GM18511 (cell line): ENCODE measurements around the gene PRSS33.

Source experiments
- ATAC-seq: cut with Tn5 transposase; IDR thresholded peaks from one replicate; pipeline ENCODE4 v1.9.1; 2021; ENCODE audit warnings: mild to moderate bottlenecking, moderate library complexity; ENCODE audit not compliant: unreplicated experiment

Gene PRSS33, protein sequence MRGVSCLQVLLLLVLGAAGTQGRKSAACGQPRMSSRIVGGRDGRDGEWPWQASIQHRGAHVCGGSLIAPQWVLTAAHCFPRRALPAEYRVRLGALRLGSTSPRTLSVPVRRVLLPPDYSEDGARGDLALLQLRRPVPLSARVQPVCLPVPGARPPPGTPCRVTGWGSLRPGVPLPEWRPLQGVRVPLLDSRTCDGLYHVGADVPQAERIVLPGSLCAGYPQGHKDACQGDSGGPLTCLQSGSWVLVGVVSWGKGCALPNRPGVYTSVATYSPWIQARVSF

DNA sequence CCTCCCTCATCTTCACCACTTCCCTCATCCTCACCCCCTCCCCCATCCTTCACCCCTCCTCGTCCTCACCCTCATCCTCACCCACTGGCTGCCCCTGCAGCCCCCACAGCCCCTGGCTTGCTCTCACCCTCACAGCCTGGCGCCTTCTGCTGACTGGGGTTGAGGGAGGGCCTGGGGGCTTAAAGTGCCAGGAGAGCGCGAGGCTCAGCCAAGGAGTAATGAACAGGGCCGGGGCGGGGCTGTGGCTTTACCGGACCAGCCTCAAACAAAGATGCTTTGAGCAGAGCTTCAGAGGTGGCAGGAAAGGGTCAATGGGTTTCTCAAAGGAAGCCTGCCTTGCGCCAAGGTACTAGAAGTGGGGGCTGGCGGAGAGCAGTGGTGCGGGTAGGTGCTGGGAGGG lies at the start of gene PRSS33:
TSS of gene PRSS33 (minus strand) at position 155 of the 400 bp plus-strand sequence. CDS start 1,013 bp downstream, outside the sequence.
- ATAC-seq = no peak

DNA sequence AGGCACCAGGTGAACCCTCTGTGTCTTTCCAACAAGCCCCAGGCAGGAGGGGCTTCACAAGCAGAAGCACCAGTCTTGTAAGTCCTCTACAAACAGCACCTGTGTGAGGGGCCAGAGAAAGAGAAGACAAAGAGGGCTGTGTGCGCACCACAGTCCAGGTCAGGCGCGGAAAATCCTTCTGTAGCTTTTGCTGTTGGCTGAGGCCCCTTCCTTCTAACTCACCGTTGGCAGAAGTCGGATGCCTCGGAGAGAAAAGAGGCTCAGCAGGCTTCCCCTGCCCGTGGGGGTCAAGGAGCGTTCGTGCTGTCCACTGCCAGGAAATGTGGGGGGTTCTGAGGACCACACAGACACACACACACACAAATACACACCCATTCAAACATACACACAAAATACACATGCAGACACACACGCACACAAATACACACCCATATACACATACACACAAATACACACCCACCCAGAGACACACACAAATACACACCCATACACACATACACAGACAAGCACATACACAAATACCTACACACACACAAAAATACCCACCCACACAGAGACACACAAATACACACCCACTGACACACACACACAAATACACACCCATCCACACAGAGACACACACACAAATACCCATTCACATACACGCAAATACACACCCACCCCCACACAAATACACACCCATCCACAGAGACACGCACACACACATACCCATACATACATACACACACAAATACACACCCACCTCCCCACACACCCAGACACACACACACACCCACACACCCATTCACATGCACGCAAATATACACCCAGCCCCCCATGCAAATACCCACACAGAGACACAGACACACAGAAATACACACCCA lies 49.5 kb upstream of the PRSS33 start:
- ATAC-seq = no peak

DNA sequence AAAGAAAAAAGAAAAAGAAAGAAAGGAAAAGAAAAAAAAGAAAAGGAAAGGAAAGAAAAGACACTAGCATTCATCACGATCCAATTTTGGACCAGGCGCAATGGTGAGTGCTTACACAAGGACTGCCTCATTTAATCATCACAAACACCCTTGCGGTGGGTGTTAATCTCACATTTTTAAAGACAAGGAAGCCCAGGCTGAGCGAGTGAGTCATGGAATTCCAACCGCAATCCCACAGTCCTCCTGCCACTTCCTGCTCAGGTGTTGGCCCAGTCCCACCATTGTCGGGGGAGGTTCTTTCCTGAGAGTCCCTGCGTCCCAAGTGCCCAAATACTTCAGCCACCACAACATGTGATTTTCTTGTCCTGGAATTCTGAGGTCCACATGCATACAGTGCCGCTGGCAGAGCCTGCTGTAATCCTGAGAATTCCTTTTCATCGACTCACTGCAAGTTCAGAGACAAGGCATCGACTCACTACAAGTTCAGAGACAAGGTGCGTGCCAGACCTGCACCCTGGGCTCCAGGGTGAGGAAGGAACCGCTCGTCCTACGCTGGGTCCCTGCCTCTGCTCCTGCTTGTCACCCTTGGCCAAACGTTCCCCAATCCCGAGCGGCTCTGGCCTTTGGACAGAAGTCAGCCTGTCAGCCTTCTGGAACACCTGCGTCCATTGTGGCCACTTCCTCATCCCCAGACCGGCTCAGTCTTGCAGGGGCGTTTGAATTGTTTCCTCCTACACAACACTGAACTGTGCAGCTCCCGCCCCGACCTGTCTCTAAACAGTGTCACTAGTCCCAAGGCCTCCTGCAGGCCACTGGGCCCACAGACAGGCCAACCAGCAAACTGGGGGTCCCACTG lies 48.5 kb upstream of the PRSS33 start:
- ATAC-seq = no peak

DNA sequence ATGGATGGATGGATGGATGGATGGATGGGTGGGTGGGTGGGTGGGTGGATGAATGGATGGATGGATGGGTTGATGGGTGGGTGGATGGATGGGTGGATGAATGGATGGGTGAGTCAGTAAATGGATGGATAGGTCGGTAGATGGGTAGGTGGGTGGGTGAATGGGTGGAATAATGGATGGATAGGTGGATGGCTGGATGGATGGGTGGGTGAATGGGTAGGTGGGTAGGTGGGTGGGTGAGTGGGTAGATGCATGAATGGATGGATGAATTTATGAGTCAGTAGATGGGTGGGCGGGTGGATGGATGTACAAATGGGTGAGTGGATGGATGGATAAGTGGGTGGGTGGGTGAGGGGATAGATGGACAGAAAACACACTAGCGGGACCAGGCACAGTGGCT lies 47.6 kb upstream of the PRSS33 start:
- no peak for ATAC-seq

DNA sequence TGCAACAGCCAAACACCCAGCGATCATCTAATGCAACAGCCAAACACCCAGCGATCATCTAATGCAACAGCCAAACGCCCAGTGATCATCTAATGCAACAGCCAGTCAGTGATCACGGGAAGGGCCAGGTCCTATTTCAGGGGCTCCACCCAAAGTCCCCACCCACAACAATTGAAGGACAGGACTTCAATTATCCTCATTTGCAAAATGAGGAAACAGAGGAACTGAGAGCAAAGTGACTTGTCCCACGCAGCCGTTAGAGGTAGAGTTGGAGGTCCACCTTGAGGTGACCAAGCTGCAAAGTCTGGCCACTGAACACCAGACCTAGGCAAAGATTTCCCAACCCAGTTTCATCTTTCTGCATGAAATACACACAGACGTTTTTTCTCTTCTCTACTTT lies 46.4 kb upstream of the PRSS33 start:
- ATAC-seq = no peak

DNA sequence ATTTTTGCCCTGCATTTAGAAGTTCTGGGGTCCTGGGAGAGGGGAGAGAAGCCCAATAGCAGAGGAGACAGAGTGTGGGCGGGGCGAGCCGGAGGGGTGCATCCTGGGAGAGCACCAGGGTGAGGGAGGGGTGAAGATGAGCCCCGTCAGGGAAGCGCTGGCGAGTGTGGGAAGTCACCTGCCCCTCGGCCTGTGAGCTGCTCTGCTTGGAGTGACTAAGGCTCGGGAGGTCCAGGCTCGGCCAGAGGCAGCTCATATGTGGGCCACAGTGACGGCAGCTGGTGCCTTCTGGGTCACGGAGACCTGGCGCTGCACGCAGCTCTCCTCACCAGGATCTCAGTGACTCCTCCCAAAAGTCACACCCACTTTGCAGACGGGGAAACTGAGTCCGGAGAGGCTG lies 43.8 kb upstream of the PRSS33 start:
- no peak for ATAC-seq

DNA sequence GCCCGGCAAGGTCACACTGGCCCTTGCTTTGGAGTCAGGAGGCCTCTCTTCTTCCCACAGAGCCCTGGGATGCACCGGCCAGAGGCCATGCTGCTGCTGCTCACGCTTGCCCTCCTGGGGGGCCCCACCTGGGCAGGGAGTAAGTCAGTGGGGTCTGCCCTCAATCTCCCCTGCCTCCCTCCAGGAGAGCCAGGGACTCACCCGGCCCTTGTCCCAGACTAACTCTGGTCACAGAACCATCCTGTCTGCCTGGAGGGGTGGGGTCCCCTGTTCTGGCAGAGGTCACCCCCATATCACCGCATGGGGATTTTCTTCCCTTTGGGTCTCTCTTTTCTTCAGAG lies 43.0 kb upstream of the PRSS33 start:
- ATAC-seq = no peak

DNA sequence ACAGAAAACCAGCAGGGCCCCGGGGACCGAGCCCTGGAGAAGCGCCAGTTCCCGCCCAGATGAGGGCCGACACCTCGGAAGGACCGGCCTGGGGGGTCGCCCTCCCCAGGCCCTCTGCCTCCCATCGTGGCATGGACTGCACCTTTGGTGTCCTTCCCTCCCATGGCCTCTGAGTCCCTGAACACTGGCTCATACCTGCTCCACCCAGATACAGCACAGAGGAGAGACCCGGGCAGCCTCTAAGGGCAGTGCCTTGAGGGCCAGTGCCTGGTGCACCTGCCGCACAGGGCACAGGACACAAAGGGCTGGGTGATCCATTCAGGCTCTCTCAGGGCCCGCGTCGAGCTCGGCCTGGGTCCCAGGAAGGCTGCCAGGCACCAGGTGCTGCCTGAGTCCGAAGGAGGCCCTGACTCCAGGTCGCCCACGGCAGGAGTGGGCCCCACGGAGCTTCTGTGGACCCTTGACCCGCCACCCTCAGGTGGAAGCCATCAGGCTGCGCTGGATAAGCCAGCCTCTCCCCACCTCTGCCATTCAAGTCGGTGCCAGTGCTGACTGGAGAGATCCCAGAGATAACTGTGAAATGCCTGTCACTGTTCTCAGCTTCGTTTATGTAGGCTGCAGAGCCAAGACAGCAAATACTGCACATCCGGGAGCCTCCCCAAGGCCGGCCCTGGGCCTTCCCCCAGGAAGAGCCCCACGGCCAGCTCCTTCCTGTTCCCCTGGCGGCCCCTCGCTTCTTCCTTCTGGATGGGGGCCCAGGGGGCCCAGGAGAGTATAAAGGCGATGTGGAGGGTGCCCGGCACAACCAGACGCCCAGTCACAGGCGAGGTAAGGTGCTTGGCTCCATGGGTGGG lies 42.4 kb upstream of the PRSS33 start, which contains the start of gene ZG16B:
TSS of gene ZG16B (plus strand) at position 803 of the 854 bp plus-strand sequence. CDS start 139 bp downstream, outside the sequence.
- no peak for ATAC-seq

DNA sequence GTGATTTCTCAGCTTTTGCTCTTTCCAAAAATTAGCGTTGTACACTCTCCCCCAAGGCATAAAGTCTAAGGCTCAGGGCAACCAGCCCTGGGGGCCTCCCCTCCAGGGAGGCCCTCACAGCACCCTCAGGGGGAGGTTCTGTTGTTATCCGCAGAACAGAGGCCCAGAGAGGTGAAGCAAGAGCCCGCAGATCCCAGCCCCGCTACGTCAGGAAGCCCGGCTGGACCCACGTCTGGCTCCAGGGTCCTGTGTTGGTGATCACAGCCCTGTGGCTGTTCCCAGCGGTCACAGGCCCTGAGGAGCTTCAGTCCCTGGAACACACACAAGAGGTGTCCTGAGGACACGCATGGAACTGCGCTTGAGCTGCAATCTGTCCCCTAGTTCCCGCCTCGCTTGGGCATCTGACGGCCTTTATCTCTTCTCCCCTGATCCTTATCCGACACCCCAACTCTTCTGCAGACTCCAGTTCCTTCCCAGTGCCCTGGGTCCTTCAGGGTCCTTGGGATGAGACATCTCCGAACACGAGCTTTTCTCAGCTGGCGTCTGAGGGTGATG lies 41.6 kb upstream of the PRSS33 start:
- no peak for ATAC-seq

DNA sequence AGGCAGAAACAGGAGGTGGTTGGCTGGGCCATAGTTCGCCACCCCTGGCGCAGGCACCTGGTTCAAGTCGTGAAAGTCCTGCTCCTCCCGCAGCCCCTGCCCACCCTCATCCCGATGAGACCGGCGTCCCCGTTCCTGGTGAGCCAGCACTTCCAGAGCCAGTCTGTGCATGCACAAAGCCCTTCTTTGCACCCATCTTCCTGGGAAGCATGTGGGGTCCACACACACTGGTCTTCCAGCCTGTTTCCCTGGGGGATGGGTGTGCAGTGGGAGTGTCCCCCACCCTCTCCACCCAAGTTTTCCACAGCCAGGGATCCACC lies 41.1 kb upstream of the PRSS33 start:
- ATAC-seq = no peak

DNA sequence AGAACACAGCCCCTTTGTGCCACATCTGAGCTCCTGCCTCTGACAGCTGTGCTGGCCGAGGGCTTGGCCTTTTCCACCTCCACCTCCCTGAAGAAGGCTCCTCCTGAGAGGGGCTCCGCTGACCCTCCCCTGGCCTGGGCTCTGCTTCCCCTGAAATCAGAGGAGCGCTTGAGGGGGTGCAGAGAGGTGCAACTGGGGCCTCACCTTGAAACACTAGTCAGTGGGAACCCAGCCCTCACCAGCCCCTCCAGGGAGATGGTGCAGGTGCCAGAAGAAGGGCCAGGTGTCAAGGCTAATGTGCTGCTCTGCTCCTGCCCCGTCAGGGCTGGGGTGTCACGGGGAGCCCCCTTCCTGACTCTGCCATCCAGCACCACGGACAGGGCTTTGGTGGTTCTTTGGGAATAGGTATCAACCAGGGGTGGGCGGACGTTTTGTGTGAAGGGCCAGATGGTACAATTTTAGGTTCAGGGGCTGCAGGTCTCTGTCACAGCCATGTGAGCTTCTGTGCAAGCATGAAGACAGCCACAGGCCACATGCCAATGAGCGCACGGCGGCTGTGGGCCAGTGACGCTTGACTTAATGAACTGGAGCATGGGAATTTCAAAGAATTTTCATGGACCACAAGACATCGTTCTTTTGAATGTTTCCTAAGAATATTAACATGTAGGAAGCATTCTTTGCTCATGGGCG lies 40.6 kb upstream of the PRSS33 start:
- ATAC-seq = no peak

DNA sequence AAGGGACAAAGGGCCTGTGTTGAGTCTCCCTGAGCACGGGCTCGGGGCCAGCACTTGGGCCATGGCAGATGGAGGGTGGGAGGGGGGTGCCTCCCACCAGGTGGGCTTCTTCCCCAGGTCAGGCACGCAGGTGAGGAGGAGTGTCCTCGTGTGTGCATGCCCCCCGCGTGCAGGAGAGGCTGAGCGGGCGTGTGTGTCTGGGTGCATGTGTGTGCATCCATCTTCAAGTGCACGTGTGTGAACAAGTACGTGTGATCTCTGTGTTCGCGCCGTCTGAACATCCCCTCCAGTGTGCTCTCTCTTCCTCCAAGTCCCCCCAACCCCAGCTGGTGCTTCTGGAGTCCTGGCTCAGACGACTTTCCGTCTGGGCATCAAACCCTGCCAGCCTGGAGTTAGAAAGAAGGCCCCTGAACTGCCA lies 40.0 kb upstream of the PRSS33 start:
- no peak for ATAC-seq

DNA sequence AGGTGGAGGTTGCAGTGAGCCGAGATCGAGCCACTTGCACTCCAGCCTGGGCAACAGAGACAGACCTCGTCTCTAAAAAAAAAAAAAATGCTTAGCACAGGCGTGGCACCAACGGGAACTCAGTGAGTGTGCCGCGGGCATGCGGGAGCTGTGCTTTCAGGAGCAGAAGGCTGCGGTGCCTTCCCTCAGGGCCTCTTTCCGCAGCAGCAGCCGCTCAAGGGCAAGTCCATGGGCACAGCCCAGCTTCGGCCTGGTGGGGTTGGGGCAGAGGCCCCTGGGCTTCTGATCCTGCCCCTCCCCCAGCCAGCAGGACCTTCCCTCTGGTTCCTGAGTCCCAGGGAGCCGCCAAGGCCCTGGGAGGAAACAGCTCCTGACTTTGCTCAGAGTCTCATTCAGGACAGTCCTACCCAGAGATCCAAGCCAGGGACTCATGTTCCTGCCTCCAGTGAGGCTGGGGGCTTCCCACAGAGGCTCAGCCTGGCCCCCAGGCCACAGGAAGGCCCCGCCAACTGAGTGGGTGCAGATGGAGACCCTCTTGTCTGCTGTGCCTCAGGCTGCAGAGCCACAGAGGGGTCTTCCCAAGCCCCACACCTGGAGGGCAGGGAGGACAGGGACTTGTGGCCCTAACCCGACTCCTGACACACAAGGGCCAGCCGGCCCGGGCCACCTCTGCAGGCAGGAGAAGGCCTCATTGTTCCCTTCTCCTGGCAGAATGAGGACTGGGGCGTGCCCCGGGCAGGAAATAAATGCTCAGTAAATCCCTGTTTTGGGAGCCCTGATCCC lies 39.4 kb upstream of the PRSS33 start:
- ATAC-seq = no peak

DNA sequence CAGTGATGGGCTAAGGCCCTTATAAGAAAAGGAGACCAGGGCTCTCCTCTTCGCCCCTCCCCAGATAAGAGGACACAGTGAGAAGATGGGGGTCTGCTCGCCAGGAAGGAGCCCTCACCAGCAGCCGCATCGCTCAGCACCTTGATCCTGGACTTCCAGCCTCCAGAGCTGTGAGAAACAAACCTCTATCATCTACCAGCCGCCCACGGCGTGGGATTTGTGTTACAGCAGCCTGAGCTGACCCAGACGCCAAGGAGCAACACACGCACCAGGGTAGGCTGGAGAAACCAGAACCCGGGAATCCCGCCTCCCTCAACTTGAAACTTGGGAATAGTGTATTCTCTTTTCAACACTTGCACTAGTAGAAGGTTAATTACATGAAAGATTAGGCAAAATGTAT lies 38.5 kb upstream of the PRSS33 start:
- ATAC-seq = no peak

DNA sequence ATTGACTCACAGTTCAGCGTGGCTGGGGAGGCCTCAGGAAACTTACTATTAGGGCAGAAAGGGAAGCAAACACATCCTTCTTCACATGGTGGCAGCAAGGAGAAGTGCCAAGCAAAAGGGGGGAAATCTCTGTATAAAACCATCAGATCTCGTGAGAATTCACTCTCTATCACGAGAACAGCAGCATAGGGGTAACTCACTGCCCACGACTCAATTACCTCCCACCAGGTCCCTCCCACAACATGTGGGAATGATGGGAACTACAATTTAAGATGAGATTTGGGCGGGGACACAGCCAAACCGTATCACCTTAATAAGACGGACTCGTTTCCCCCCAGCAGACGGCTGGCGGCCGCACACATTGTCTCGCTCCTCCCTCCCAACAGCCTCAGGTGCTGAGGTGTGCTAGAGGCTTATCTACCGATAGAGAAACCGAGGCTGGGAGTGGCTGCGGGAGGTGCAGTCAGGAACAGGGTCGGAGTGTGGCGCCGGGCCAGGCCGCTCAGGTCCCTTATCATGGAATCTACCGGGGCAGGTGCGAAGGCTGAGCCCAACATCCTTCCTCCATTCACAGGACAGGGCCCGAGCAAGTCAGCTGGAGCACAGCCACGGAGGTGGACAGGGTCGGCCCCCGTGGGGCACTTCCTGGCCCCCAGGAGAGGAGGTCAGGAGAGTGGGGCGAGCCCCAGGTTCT lies 37.8 kb upstream of the PRSS33 start:
- no peak for ATAC-seq

DNA sequence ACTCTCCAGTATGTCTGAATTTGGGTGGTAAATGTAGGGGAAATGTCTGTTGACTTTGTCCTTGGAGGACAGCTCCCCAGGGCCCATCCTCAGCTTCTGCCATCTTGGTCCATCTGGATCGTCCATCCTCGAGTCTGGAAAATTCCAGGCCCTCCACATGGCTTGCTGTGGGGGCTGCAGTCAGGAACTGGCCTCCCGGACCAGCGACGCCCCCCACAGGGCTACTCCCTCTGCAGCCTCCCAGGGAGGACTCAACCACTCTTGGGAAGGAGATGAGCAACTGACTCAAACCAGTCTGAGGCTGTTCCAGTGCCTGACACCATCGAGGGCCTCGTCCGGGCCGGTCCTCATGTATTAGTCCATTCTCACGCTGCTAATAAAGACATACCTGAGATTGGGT lies 37.3 kb upstream of the PRSS33 start:
- no peak for ATAC-seq

DNA sequence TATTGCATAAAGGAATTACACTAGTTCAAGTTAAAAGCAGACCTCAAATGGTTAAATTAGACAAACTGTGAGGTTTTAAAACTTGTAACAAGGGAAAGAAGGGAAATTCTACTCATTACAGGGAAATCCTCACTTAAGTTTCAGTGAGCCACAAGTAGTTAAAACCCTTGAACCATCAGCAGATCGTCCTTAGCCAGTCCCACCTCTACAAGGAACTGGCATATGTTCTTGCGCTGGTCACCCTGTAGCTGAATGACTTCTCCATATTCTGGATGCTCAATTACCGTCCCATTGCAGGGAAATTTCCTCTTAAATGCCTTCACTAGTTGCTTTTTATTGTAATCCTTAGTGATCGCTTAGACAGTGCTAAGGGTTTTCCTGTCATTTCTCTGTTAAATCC lies 35.1 kb upstream of the PRSS33 start:
- ATAC-seq = no peak

DNA sequence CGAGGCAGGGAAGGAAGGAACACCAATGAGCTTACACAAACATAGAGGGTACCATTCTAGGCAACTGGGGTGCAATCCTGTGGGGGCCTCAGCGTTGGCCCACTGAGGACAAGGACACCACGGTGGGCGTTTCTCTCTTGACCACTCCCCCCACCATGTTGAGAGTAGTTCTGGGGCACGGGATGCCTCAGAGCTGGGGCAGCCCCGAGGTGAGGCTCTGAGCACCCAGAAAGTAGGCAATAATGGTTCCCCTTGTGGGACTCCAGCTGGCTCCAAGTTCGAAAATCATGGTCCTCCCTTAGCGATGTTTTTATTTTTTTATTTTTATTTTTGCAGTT lies 34.8 kb upstream of the PRSS33 start:
- ATAC-seq = no peak
